WTC11 (cell line): Measurements from ENCODE around the gene ABL1.

Experiments
- ATF1 ChIP-seq: sonication (generic); formaldehyde crosslinking; IDR thresholded peaks from 2 replicates; pipeline ENCODE4 v1.8.1; 2023; ENCODE audit warnings: mild to moderate bottlenecking, moderate library complexity, missing genetic modification reagents
- CTCF ChIP-seq: fragments of 200-600 bp; IDR thresholded peaks from 2 replicates; pipeline ENCODE4 v1.8.0; 2022; ENCODE audit warnings: antibody characterized with exemption
- ESRRA ChIP-seq: sonication (generic); formaldehyde crosslinking; IDR thresholded peaks from 2 replicates; pipeline ENCODE4 v1.8.1; 2022; ENCODE audit warnings: mild to moderate bottlenecking, missing genetic modification reagents, borderline replicate concordance
- IRF2 ChIP-seq: sonication (generic); formaldehyde crosslinking; IDR thresholded peaks from 2 replicates; pipeline ENCODE4 v1.8.0; 2022; ENCODE audit warnings: low read depth, missing genetic modification reagents, borderline replicate concordance
- KAT7 ChIP-seq: sonication (generic); formaldehyde crosslinking; IDR thresholded peaks from 2 replicates; pipeline ENCODE4 v1.8.1; 2023; ENCODE audit warnings: missing genetic modification reagents, mild to moderate bottlenecking, borderline replicate concordance
- MAX ChIP-seq: sonication (generic); formaldehyde crosslinking; IDR thresholded peaks from 2 replicates; pipeline ENCODE4 v1.8.0; 2022; ENCODE audit warnings: mild to moderate bottlenecking, missing genetic modification reagents
- MYBL2 ChIP-seq: sonication (generic); formaldehyde crosslinking; IDR thresholded peaks from 2 replicates; pipeline ENCODE4 v1.8.1; 2023; ENCODE audit warnings: mild to moderate bottlenecking, moderate library complexity, missing genetic modification reagents
- NR2C2 ChIP-seq: sonication (generic); formaldehyde crosslinking; IDR thresholded peaks from 2 replicates; pipeline ENCODE4 v1.8.0; 2022; ENCODE audit warnings: mild to moderate bottlenecking, missing genetic modification reagents
- NR3C1 ChIP-seq: sonication (generic); formaldehyde crosslinking; conservative IDR thresholded peaks from 2 replicates; pipeline ENCODE4 v1.8.1; 2023; ENCODE audit warnings: low read depth, mild to moderate bottlenecking, missing genetic modification reagents
- TP53 ChIP-seq: sonication (generic); formaldehyde crosslinking; IDR thresholded peaks from 2 replicates; pipeline ENCODE4 v1.8.1; 2023; ENCODE audit warnings: mild to moderate bottlenecking, missing genetic modification reagents
- ZNF263 ChIP-seq: sonication (generic); formaldehyde crosslinking; IDR thresholded peaks from 2 replicates; pipeline ENCODE4 v1.8.1; 2022; ENCODE audit warnings: low read depth, mild to moderate bottlenecking, moderate library complexity, missing genetic modification reagents
- ZNF317 ChIP-seq: sonication (generic); formaldehyde crosslinking; IDR thresholded peaks from 2 replicates; pipeline ENCODE4 v1.8.1; 2023; ENCODE audit warnings: low read depth, mild to moderate bottlenecking, moderate library complexity, missing genetic modification reagents, borderline replicate concordance
- TF ChIP-seq, protein P1 (sequence below): sonication (generic); formaldehyde crosslinking; IDR thresholded peaks from 2 replicates; pipeline ENCODE4 v1.8.1; 2022; ENCODE audit warnings: mild to moderate bottlenecking, moderate library complexity, missing genetic modification reagents

DNA sequence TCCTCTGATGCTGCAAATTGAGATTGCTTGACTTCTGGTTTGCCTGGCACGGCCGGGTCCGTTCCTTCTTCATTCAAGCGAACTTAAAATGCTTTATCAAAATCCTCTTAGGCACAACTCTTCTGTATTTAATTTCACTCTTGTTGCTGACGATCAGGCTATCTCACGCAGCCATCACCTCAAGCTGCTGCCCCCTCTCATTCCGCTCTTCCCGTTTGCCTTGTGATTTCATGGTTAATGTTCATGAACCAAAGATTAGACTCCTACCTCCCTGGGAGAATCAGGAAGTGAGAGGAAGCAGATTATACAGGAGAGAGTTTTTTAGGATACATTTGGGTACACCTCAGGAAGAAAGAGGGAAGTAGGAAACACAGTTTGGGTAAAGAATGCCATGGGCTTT lies 38.9 kb downstream of the ABL1 start:
- TF ChIP-seq MYBL2 (no peak), CTCF (no peak), NR3C1 (CRISPR knock-in tag) (no peak), ESRRA (no peak), IRF2 (no peak), NR2C2 (CRISPR knock-in tag) (no peak), TP53 (CRISPR knock-in tag) (no peak), ZNF263 (CRISPR knock-in tag) (no peak), ATF1 (no peak), MAX (no peak), ZNF317 (no peak), KAT7 (no peak)
- TF ChIP-seq, protein P1, sequence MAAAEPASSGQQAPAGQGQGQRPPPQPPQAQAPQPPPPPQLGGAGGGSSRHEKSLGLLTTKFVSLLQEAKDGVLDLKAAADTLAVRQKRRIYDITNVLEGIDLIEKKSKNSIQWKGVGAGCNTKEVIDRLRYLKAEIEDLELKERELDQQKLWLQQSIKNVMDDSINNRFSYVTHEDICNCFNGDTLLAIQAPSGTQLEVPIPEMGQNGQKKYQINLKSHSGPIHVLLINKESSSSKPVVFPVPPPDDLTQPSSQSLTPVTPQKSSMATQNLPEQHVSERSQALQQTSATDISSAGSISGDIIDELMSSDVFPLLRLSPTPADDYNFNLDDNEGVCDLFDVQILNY, result no peak
